ENCODE data around the gene RIC8B. TPM values are rescaled to one million over a fixed set of nuclear protein-coding genes. Genes with fewer than 3 reads are reported as not detected.

The RIC8B gene
- total RNA-seq, 1 donor from 2014 or later: 33.8 TPM

DNA sequence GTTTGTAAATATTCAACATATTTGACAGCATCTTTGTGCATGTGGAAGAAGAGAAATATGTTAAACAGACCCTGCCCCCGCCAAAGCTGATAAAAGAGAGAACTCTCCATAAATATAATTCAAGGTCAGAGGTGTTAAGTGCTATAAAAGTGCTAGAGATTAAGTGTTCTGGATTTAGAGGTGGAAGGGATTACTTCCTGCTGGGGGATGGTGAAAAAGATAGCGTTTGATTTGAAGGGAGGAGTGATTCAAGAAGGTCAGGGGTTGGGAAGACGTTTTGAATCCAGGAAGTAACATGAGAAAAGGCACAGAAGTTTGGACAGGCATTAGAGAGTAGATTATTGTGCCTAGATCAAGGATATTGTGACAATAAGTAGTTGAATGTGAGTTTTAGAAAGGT is 30.2 kb downstream of the RIC8B start:
- TF ChIP-seq, protein P1, sequence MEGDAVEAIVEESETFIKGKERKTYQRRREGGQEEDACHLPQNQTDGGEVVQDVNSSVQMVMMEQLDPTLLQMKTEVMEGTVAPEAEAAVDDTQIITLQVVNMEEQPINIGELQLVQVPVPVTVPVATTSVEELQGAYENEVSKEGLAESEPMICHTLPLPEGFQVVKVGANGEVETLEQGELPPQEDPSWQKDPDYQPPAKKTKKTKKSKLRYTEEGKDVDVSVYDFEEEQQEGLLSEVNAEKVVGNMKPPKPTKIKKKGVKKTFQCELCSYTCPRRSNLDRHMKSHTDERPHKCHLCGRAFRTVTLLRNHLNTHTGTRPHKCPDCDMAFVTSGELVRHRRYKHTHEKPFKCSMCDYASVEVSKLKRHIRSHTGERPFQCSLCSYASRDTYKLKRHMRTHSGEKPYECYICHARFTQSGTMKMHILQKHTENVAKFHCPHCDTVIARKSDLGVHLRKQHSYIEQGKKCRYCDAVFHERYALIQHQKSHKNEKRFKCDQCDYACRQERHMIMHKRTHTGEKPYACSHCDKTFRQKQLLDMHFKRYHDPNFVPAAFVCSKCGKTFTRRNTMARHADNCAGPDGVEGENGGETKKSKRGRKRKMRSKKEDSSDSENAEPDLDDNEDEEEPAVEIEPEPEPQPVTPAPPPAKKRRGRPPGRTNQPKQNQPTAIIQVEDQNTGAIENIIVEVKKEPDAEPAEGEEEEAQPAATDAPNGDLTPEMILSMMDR (conservative IDR thresholded peaks at IDR 0.05): no peak
- Mint-ChIP-seq H3K36me3 (ENCODE audit: low read depth) (peaks cover 14% of the 10 kb centered on the region), H3K27ac (ENCODE audit: unreplicated experiment) (peak overlapping the region; percentile 20)

DNA sequence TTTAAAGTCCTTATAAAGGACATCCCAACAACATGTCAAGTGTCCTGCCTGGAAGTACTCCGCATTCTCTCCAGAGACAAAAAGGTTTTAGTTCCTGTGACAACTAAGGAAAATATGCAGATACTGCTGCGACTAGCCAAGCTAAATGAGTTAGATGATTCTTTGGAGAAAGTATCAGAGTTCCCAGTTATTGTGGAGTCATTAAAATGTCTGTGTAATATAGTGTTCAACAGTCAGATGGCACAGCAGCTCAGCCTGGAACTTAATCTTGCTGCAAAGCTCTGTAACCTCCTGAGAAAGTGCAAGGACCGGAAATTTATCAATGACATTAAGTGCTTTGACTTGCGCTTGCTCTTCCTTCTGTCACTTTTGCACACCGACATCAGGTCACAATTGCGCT is 40.2 kb downstream of the RIC8B start:
- Mint-ChIP-seq H3K36me3 (ENCODE audit: low read depth) (peaks cover 12% of the 10 kb centered on the region), H3K27ac (ENCODE audit: unreplicated experiment) (no peak overlapping the region), H3K4me3 (no peak overlapping the region), H3K4me1 (peaks cover 8% of the 10 kb centered on the region), H3K27me3 (ENCODE audit: low read depth) (no peaks in the 10 kb centered on the region), H3K9me3 (no peaks in the 10 kb centered on the region)
- DNase-seq (ENCODE audit: low read depth, low spot score): no peak
- TF ChIP-seq, protein P1 (conservative IDR thresholded peaks at IDR 0.05): no peak

More for the DNA sequence above, 30.2 kb downstream of the RIC8B start:
- Mint-ChIP-seq H3K4me1 (no peaks in the 10 kb centered on the region), H3K27me3 (ENCODE audit: low read depth) (no peaks in the 10 kb centered on the region), H3K9me3 (no peaks in the 10 kb centered on the region), H3K4me3 (no peak overlapping the region)
- no peak for DNase-seq (ENCODE audit: low read depth, low spot score)

DNA sequence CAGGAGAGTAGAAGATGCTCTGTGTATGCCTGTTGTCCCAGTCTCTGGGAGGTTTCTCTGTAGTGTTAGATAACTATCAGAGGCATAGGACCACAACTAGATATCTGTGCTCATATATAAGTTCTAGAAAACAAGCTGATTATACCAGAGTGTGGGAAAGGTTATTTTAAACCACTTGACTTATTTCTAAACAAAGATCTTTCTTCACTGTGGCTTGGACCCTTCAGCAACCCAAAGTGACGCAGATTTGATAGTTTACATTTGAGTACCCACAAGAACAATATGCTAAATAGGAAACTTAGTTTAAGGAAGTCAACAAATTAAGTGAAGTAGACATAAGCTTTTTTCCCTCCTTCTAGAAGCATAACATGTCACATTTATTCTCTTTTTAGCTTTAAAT is 41.3 kb downstream of the RIC8B start:
- TF ChIP-seq, protein P1 (conservative IDR thresholded peaks at IDR 0.05): no peak
- no peaks in the 10 kb centered on the region for H3K27me3 Mint-ChIP-seq (ENCODE audit: low read depth)
- peaks cover 8% of the 10 kb centered on the region for H3K4me1 Mint-ChIP-seq
- H3K36me3 Mint-ChIP-seq (ENCODE audit: low read depth): peaks cover 16% of the 10 kb centered on the region
- no peak overlapping the region for H3K4me3 Mint-ChIP-seq
- H3K9me3 Mint-ChIP-seq: no peaks in the 10 kb centered on the region
- H3K27ac Mint-ChIP-seq (ENCODE audit: unreplicated experiment): no peak overlapping the region
- DNase-seq (ENCODE audit: low read depth, low spot score): no peak

DNA sequence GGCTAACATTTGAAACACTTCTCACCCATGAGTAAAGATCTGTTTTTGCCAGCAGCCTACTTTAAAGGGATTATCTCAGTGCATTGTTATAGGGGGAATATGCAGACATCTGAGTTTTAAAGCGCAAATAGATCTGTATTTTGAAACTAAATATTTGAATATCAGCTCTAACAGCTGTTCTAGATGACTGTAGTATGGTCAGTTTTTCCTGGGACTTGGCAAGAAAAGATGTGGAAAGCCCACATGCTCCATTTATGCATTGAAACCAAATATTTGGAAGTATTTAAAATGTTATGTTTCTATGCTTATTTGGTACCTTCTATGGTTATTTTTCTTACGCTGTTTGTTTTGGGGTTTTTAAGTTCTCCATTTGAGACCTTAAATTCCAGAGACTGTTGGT is 41.7 kb downstream of the RIC8B start:
- H3K9me3 Mint-ChIP-seq: no peaks in the 10 kb centered on the region
- H3K36me3 Mint-ChIP-seq (ENCODE audit: low read depth): peaks cover 20% of the 10 kb centered on the region
- H3K4me1 Mint-ChIP-seq: peaks cover 8% of the 10 kb centered on the region
- no peak overlapping the region for H3K27ac Mint-ChIP-seq (ENCODE audit: unreplicated experiment)
- H3K27me3 Mint-ChIP-seq (ENCODE audit: low read depth): no peaks in the 10 kb centered on the region
- TF ChIP-seq, protein P1 (conservative IDR thresholded peaks at IDR 0.05): no peak
- DNase-seq (ENCODE audit: low read depth, low spot score): no peak
- H3K4me3 Mint-ChIP-seq: no peak overlapping the region

DNA sequence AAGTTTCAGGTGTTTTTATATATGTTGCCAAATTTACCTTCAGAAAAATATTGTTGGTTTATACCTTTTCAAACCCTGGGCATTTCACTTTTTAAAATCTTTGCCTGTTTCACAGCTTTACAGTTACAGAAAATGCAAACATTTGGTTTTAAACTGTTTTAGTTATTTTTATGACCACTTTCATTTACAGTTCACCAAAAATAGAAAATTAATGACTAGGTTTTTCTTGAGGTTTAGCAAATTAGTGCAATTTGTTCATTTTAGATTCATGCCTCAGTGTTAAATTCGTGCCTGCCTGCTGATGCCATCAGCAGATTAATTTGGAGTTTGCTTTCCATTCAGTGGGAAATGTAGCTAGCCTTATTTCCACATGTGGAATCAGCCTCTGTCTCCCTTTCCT is 45.5 kb downstream of the RIC8B start:
- TF ChIP-seq, protein P1 (conservative IDR thresholded peaks at IDR 0.05): no peak
- Mint-ChIP-seq H3K9me3 (no peaks in the 10 kb centered on the region), H3K4me1 (no peaks in the 10 kb centered on the region), H3K4me3 (no peak overlapping the region), H3K36me3 (ENCODE audit: low read depth) (peaks cover 37% of the 10 kb centered on the region), H3K27me3 (ENCODE audit: low read depth) (no peaks in the 10 kb centered on the region), H3K27ac (ENCODE audit: unreplicated experiment) (peak overlapping the region; percentile 41)
- DNase-seq (ENCODE audit: low read depth, low spot score): no peak

DNA sequence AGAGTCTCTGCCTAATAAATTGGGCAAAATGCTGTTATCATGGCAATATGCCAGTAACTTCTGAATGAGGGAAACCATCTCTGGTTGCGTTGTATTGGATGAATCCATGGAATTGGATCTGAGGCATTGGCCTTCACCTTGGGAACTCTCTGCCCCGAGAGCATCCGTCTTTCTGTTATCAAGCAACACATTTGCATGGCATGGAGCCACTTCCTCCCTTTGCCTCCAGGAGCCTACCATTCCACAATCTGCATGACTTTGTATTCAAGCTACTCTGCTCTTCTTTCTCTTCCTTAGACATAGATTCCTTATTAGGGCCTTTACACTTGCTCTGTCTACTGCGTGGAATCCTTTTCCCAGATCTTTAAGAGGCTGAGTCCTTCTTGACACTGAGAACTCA is 57.2 kb downstream of the RIC8B start:
- Mint-ChIP-seq H3K36me3 (ENCODE audit: low read depth) (peaks cover 8% of the 10 kb centered on the region), H3K27ac (ENCODE audit: unreplicated experiment) (no peak overlapping the region), H3K27me3 (ENCODE audit: low read depth) (no peaks in the 10 kb centered on the region), H3K9me3 (no peaks in the 10 kb centered on the region), H3K4me3 (no peak overlapping the region), H3K4me1 (peaks cover 7% of the 10 kb centered on the region)
- TF ChIP-seq, protein P1 (conservative IDR thresholded peaks at IDR 0.05): no peak
- no peak for DNase-seq (ENCODE audit: low read depth, low spot score)

Measured in neural crest cell (in vitro differentiated cells).